ENCODE measurements around the gene RARB. TPM values are rescaled to one million over a fixed set of nuclear protein-coding genes. Genes with fewer than 3 reads are reported as not detected.

The RARB gene
- total RNA-seq, 1 experiment from 2014 or later = 2.5 TPM

GRCh38 chr3:25438791-25439555, 10.9 kb downstream of the RARB start:
- intact Hi-C loops (cut with micrococcal nuclease; ENCODE audit: unreplicated experiment) = loop anchor here (10.0 kb wide), 1 partner anchor 294 kb away; no protein-coding TSS in a partner anchor
- ChIA-PET POLR2A (no interaction called here), CTCF (no interaction called here)
- H3K9me3 Mint-ChIP-seq (ENCODE audit: unreplicated experiment) = no peaks in the 10 kb centered on the region
- H3K4me3 ChIP-seq (ENCODE audit: low read depth, low read length) = no peak overlapping the region
- H3K27me3 ChIP-seq (replicated peaks; ENCODE audit: control insufficient read depth, insufficient read depth, low read length) = no peaks in the 10 kb centered on the region
- no peaks in the 10 kb centered on the region for H3K9me3 ChIP-seq
- BruUV-seq (replicated peaks) = no TSS peak
- no peaks in the 10 kb centered on the region for H3K27me3 Mint-ChIP-seq (ENCODE audit: insufficient read depth, unreplicated experiment)
- H3K27ac Mint-ChIP-seq (ENCODE audit: unreplicated experiment) = no peak overlapping the region
- no peaks in the 10 kb centered on the region for H3K36me3 ChIP-seq (ENCODE audit: control insufficient read depth, insufficient read depth, low read length)
- H3K36me3 Mint-ChIP-seq (ENCODE audit: insufficient read depth, unreplicated experiment) = no peaks in the 10 kb centered on the region
- H3K4me3 Mint-ChIP-seq (ENCODE audit: unreplicated experiment) = no peak overlapping the region
- TF ChIP-seq CTCF (IDR thresholded peaks at IDR 0.05; ENCODE audit: insufficient read depth in 1 of 2, low read depth in 1 of 2, low read length in 1 of 2, severe bottlenecking in 1 of 2, unreplicated experiment in 1 of 2) = no peak
- H3K4me1 ChIP-seq = peaks cover 11% of the 10 kb centered on the region; the same call in 1 of the 2 replicates
- H3K4me1 Mint-ChIP-seq (ENCODE audit: low read depth, unreplicated experiment) = peaks cover 15% of the 10 kb centered on the region
- no peak for DNase-seq

GRCh38 chr3:25441234-25441856, 13.3 kb downstream of the RARB start:
- Mint-ChIP-seq H3K9me3 (ENCODE audit: unreplicated experiment) (no peaks in the 10 kb centered on the region), H3K36me3 (ENCODE audit: insufficient read depth, unreplicated experiment) (no peaks in the 10 kb centered on the region), H3K27ac (ENCODE audit: unreplicated experiment) (no peak overlapping the region), H3K27me3 (ENCODE audit: insufficient read depth, unreplicated experiment) (no peaks in the 10 kb centered on the region), H3K4me1 (ENCODE audit: low read depth, unreplicated experiment) (peaks cover 14% of the 10 kb centered on the region), H3K4me3 (ENCODE audit: unreplicated experiment) (no peak overlapping the region)
- TF ChIP-seq CTCF (IDR thresholded peaks at IDR 0.05; ENCODE audit: insufficient read depth in 1 of 2, low read depth in 1 of 2, low read length in 1 of 2, severe bottlenecking in 1 of 2, unreplicated experiment in 1 of 2) = peak; percentile 60 to 79
- Histone ChIP-seq H3K36me3 (ENCODE audit: control insufficient read depth, insufficient read depth, low read length) (no peaks in the 10 kb centered on the region), H3K9me3 (no peaks in the 10 kb centered on the region), H3K4me1 (peaks cover 5% of the 10 kb centered on the region; the same call in 1 of the 2 replicates), H3K4me3 (ENCODE audit: low read depth, low read length) (no peak overlapping the region), H3K27me3 (replicated peaks; ENCODE audit: control insufficient read depth, insufficient read depth, low read length) (no peaks in the 10 kb centered on the region)
- CTCF ChIA-PET = no interaction called here
- POLR2A ChIA-PET = no interaction called here
- DNase-seq = peak in 1 of 2 experiments; percentile 43
- BruUV-seq (replicated peaks) = no TSS peak
- intact Hi-C loops (cut with micrococcal nuclease; ENCODE audit: unreplicated experiment) = no loop called here

- no peak overlapping the region for H3K4me3 Mint-ChIP-seq (ENCODE audit: unreplicated experiment)
- TF ChIP-seq CTCF (IDR thresholded peaks at IDR 0.05; ENCODE audit: insufficient read depth in 1 of 2, low read depth in 1 of 2, low read length in 1 of 2, severe bottlenecking in 1 of 2, unreplicated experiment in 1 of 2) = no peak
- intact Hi-C loops (cut with micrococcal nuclease; ENCODE audit: unreplicated experiment) = no loop called here
- POLR2A ChIA-PET = no interaction called here
- no peaks in the 10 kb centered on the region for H3K27me3 Mint-ChIP-seq (ENCODE audit: insufficient read depth, unreplicated experiment)
- peaks cover 14% of the 10 kb centered on the region for H3K4me1 Mint-ChIP-seq (ENCODE audit: low read depth, unreplicated experiment)
- CTCF ChIA-PET = interaction anchor here (0.8 kb wide), 1 partner anchor 12 kb away, joined by 3 read pairs; no protein-coding TSS in a partner anchor
- H3K4me3 ChIP-seq (ENCODE audit: low read depth, low read length) = no peak overlapping the region
- no peaks in the 10 kb centered on the region for H3K36me3 ChIP-seq (ENCODE audit: control insufficient read depth, insufficient read depth, low read length)
- no peak for DNase-seq
- no peaks in the 10 kb centered on the region for H3K9me3 Mint-ChIP-seq (ENCODE audit: unreplicated experiment)
- no peaks in the 10 kb centered on the region for H3K9me3 ChIP-seq
- no peaks in the 10 kb centered on the region for H3K36me3 Mint-ChIP-seq (ENCODE audit: insufficient read depth, unreplicated experiment)
- H3K27me3 ChIP-seq (replicated peaks; ENCODE audit: control insufficient read depth, insufficient read depth, low read length) = no peaks in the 10 kb centered on the region
- no peak overlapping the region for H3K27ac Mint-ChIP-seq (ENCODE audit: unreplicated experiment)
- H3K4me1 ChIP-seq = peaks cover 5% of the 10 kb centered on the region; the same call in 1 of the 2 replicates
- BruUV-seq (replicated peaks) = no TSS peak
Observed at GRCh38 chr3:25442486-25442885, 14.4 kb downstream of the RARB start.

Data from Caco-2 (cell line).